Measurements from ENCODE around the gene XRRA1. TPM values are rescaled to one million over a fixed set of nuclear protein-coding genes. Genes with fewer than 3 reads are reported as not detected.

The XRRA1 gene
- polyA plus RNA-seq, 3 donors = 1.2 to 3.6 (median 3.5) TPM

DNA sequence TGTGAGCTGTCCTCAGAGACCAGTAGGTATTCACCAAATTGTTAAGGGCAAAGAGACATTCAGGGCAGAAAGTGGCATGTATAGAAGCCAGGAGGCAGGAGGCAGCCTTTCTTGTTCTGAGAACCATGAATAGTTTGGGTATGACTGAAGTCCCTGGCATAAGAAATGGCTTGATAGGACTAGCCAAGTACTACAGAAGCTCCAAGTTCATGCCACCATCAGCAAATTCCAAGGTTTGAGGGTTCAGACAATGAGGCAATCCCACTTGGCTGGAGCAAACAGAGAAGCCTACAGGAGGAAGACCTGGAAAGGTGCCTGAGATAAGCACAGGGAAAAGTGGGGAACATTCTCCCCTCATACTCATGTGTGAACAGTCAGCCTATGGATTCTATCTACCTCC lies 25.8 kb downstream of the XRRA1 start:
- intact Hi-C loops (cut with micrococcal nuclease) = no loop called here
- Mint-ChIP-seq H3K4me1 (no peaks in the 10 kb centered on the region), H3K27me3 (ENCODE audit: low read depth in 3 of 3) (peaks cover 0 to 1% (median 0%) of the 10 kb centered on the region in 3 donors), H3K36me3 (peaks cover 43 to 52% of the 10 kb centered on the region in 2 donors), H3K27ac (no peak overlapping the region), H3K9me3 (peaks cover 0 to 3% (median 0%) of the 10 kb centered on the region in 7 donors), H3K4me3 (no peak overlapping the region)
- no peak for DNase-seq
- Histone ChIP-seq H3K27ac (ENCODE audit: low read depth in 1 of 2, low read length in 2 of 2) (no peak overlapping the region), H2AFZ (ENCODE audit: insufficient read depth, low read depth, low read length, poor library complexity, severe bottlenecking) (no peak overlapping the region), H3K9ac (ENCODE audit: insufficient read depth, low read length, poor library complexity, severe bottlenecking) (no peak overlapping the region), H4K20me1 (ENCODE audit: insufficient read depth, low read length) (no peaks in the 10 kb centered on the region), H3K4me3 (replicated peaks in 1 of 3; ENCODE audit: low read depth in 2 of 3, low read length in 3 of 3) (no peak overlapping the region), H3K36me3 (replicated peaks in 1 of 2; ENCODE audit: control insufficient read depth in 1 of 2, insufficient read depth in 2 of 2, low read length in 2 of 2) (no peaks in the 10 kb centered on the region), H3K4me2 (replicated peaks; ENCODE audit: extremely low read depth, low read length, poor library complexity, severe bottlenecking) (no peak overlapping the region), H3K27me3 (ENCODE audit: control insufficient read depth in 2 of 2, insufficient read depth in 2 of 2, low read length in 2 of 2) (no peaks in the 10 kb centered on the region), H3K9me3 (replicated peaks in 1 of 2; ENCODE audit: control insufficient read depth in 1 of 2, insufficient read depth in 1 of 2, low read length in 2 of 2) (no peaks in the 10 kb centered on the region), H3K4me1 (ENCODE audit: control insufficient read depth in 1 of 2, insufficient read depth in 2 of 2, low read length in 2 of 2) (no peaks in the 10 kb centered on the region), H3K79me2 (ENCODE audit: insufficient read depth, low read length) (no peaks in the 10 kb centered on the region)
- TF ChIP-seq, protein P1, sequence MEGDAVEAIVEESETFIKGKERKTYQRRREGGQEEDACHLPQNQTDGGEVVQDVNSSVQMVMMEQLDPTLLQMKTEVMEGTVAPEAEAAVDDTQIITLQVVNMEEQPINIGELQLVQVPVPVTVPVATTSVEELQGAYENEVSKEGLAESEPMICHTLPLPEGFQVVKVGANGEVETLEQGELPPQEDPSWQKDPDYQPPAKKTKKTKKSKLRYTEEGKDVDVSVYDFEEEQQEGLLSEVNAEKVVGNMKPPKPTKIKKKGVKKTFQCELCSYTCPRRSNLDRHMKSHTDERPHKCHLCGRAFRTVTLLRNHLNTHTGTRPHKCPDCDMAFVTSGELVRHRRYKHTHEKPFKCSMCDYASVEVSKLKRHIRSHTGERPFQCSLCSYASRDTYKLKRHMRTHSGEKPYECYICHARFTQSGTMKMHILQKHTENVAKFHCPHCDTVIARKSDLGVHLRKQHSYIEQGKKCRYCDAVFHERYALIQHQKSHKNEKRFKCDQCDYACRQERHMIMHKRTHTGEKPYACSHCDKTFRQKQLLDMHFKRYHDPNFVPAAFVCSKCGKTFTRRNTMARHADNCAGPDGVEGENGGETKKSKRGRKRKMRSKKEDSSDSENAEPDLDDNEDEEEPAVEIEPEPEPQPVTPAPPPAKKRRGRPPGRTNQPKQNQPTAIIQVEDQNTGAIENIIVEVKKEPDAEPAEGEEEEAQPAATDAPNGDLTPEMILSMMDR (IDR thresholded peaks at IDR 0.05) = no peak

GRCh38 chr11:74909812-74910211 lies 39.1 kb downstream of the XRRA1 start:
- no peak overlapping the region for H3K27ac ChIP-seq (ENCODE audit: low read depth in 1 of 2, low read length in 2 of 2)
- Mint-ChIP-seq H3K27ac (no peak overlapping the region), H3K9me3 (no peaks in the 10 kb centered on the region), H3K36me3 (peaks cover 63 to 65% of the 10 kb centered on the region in 2 donors), H3K4me3 (no peak overlapping the region), H3K4me1 (no peaks in the 10 kb centered on the region), H3K27me3 (ENCODE audit: low read depth in 3 of 3) (no peaks in the 10 kb centered on the region)
- H3K9me3 ChIP-seq (replicated peaks in 1 of 2; ENCODE audit: control insufficient read depth in 1 of 2, insufficient read depth in 1 of 2, low read length in 2 of 2) = no peaks in the 10 kb centered on the region
- no CpG with 5 or more reads among the region's 4 CpGs for WGBS (ENCODE audit: insufficient coverage)
- no peak for DNase-seq
- H3K4me3 ChIP-seq (replicated peaks in 1 of 3; ENCODE audit: low read depth in 2 of 3, low read length in 3 of 3) = no peak overlapping the region
- H4K20me1 ChIP-seq (ENCODE audit: insufficient read depth, low read length) = no peaks in the 10 kb centered on the region
- intact Hi-C loops (cut with micrococcal nuclease) = no loop called here
- H3K4me1 ChIP-seq (ENCODE audit: control insufficient read depth in 1 of 2, insufficient read depth in 2 of 2, low read length in 2 of 2) = no peaks in the 10 kb centered on the region
- peaks cover 0 to 7% of the 10 kb centered on the region in 2 donors for H3K36me3 ChIP-seq (replicated peaks in 1 of 2; ENCODE audit: control insufficient read depth in 1 of 2, insufficient read depth in 2 of 2, low read length in 2 of 2)
- TF ChIP-seq, protein P1 (IDR thresholded peaks at IDR 0.05) = no peak
- H2AFZ ChIP-seq (ENCODE audit: insufficient read depth, low read depth, low read length, poor library complexity, severe bottlenecking) = no peak overlapping the region
- H3K79me2 ChIP-seq (ENCODE audit: insufficient read depth, low read length) = no peaks in the 10 kb centered on the region
- H3K27me3 ChIP-seq (ENCODE audit: control insufficient read depth in 2 of 2, insufficient read depth in 2 of 2, low read length in 2 of 2) = no peaks in the 10 kb centered on the region
- H3K4me2 ChIP-seq (replicated peaks; ENCODE audit: extremely low read depth, low read length, poor library complexity, severe bottlenecking) = no peak overlapping the region
- no peak overlapping the region for H3K9ac ChIP-seq (ENCODE audit: insufficient read depth, low read length, poor library complexity, severe bottlenecking)
